Stimulated activated CD8-positive, alpha-beta memory T cell treated with anti-CD3 and anti-CD28 coated beads, Interleukin-15, amount 100 ng/mL, for 24 hours (primary cell): ENCODE measurements around the gene VAV3.

Experiments
- DNase-seq: peaks from one replicate; pipeline ENCODE4 v3.0.0-alpha.2; 2020; ENCODE audit warnings: low read depth

The VAV3 gene

DNA sequence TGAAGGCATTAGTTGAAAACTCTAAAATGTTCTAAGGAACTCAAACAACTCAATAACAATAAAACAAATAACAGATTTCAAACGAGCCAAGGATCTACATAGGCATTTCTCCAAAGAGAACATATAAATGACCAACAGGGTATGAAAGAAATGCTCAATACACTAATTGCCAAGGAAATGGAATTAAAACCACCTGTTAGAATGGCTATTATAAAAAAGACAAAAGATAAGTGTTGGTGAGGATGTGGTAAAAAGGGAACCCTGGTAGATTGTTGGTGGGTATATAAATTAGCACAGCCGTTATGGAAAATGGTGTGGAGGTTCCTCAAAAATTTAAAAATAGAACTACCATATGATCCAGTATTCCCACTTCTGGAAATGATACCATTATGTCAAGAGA is 9.1 kb upstream of the VAV3 start:
- no peak for DNase-seq

DNA sequence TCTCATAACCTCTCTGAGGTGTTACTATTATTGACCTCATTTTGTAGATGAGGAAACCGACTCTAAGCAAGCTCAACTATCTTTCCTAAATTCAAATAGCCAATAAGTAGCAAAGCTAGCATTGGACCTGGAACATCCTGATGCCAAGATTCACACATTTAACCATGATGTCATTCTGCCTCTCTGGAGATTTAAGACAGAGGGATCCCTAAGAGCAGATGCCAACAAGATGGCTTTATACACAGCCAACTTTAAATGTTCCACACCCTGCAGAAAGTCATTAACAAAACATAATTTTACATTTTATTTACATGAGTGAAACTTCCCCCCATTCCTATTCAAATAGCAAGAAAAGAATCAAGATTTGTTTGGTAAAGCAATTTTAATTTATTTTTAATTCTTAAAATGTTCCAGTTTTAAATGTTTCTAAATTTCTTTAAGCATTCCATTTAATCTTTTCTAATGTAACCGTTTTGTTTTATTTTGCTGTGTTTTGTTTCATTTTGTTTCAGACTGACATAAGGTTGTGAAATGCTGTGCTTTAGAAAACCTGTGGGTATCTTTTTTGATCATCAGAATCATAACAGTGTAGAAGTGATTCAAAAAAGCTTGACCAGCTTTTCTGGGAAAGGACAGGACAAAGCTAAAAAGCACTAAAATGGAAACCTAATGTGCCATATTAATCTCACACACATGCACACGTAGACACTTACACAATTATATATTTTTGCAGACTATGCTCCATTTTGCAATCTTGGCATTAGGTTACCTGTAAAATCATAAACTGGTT is 7.6 kb upstream of the VAV3 start:
- DNase-seq, result no peak

DNA sequence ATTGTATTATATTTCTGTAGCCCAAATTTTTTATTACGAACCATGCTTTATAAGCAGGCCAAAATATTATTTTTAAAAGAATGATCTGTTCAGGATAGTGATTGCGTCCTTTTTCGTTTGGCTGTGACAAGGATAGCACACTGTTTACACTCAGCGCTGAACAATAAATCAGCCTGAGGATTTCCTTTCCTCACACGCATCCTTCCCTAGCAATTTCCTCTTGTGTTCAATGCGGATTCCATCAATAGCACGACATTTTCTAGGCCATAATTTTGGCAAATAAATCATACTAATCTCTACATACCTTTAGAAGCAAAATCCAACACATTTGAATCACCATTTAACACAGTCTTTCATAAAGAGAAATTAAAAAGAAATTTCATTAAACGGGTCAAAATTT is 1.6 kb upstream of the VAV3 start:
- DNase-seq, result no peak

DNA sequence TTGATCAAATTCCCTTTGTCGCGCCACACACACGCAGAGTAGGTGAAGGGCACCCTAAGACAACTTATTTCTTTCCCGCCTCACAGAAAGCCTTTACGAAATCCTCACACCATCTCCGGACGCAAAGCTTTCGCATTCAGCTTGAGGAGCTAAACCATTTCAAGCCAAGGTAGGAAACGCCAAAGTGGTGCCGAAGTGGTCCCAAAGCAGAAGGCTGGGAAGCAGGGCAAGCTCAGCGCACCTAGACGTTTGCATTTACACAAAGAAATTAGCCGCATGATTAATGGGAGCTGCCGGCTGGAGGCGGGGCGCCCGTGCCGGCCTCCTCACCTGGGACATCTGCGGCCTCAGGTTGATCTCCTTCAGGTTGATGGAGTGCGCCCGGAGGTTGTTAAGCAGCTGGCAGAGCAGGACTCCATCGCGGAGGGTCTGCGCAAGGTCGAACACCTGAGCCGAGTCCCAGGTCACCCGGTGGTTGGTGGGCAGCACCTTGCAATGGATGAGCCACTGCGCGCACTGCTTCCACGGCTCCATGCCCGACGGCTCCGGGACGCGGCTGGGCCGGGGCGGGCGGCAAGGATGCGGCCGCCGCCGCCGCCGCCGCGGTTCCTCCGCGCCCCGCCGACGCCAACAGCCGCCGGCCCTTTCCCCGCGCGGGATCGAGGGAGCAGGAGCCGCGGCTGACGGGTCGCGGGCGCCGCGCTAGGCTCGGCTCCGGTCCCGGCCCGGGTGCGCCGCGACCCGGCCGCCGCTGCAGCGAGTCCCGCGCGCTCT is 457 bp downstream of the VAV3 start:
- no peak for DNase-seq

DNA sequence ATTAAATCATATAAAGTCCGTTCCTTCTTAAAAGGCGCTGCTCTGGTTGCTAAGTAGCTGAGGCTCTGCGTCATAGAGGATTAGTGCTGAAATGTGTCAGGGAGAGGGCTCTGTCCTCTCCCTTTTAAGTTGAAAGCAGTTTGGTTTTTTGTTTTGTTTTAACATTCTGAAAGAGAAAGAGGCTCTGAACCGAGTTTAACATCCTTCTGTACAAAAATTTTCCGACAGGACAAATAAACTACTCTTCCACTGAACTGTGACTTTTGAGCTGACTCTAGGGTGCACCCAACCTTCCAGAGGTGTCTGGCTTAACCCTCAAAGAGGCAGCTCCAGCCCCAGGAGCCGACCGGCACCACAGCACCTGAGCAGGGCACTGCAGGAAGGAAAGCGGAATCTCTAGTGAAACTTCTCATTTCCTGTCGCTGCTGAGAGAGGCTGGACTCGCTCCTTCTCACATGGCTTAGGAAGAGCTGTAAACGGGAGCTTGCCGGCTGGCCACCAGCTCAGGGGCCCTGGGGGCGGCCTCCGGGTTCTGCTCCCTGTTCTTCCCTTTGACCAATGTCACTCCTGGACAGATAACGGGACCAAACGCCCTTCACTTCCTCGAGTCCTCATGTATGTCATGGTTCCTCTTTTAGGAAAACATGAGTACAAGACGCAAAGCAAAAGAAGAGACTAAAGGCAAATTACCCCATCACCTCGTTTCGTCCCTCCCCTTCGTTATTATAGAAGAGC is 1.2 kb downstream of the VAV3 start:
- no peak for DNase-seq

DNA sequence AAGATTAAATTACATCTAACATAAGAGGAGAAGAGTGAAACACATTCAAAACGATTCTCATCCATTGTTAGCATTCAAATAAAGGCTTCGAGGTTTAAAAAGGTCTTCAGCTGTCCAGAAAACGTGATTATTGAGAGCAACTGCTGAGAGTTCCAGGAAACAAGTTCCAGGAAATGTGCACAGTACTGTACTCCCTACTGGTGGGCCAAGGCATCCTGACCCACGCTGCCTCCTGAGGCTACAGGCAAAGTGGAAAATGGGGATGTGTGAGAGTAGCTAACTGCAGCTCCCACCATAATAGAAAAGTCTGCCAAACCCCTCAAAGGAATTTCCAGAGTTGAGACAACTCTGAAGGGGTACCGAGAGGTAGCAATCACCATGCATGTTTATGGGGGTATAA is 2.0 kb downstream of the VAV3 start:
- no peak for DNase-seq

DNA sequence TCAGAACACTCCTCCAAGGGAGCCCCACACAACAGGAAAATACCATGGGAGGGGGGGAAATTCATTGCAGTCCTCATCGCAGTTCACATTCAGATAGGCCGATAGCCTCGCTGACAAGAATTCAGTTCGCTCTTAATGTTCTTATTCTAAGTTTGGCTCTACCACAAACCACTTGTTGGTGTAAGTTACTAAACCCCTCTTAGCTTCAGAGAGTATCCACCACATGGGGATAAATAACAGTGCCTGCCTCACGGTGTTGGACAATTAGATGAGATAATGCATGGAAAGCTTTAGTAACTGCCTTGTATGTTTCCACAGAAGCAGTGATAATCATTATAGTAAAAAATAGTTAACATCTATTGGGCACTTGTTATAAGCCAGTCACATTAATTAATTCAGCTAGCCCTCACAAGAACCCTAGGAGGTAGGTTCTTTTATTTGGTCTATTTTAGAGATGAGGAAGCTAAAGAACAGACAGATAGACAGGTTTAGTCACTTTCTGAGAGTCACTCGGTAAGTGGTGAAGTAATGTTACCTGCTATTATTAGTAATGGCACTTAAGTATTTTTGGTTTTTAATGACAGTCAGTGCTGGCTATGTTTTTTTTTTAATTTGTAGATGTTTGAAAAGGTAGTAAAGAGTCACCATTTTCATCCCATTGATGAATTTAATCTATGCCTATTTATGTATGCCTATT is 10.1 kb downstream of the VAV3 start:
- DNase-seq, result no peak

DNA sequence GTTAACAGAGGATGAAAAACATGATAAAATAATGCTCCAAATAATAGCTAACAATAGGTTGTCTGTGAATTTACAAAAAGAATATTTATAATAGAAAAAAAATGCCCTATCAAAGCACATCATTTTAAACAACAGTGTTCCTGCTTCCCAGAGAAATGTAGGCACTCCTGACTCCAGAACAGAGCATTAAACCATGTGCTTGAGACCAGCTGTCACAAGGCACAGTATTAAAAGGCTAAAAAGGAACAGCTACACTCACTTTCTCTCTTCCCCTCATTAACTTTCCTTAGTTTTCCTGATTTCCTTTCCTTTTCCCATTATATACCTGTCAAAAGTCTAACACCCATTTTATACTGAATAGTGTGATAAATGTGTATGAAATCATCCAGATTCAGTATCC is 10.9 kb downstream of the VAV3 start:
- no peak for DNase-seq

DNA sequence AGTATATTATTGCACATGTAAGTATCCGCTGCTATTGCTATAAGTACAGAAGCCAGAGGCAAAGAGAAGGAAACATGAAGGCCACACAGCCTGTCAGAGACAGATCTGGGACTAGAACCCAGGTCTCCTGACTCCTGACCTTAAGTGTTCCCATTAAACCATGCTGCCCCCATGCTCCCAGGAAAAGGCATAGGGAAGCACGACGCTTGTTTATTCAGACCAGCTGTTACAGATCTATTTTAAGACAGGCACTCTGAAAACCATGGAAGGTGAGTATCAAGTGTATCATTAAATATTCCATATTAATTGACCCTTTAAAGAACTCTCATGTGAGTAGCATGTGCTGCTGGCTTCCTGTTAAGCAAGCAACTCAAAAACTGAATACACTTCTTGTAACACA is 11.4 kb downstream of the VAV3 start:
- no peak for DNase-seq

DNA sequence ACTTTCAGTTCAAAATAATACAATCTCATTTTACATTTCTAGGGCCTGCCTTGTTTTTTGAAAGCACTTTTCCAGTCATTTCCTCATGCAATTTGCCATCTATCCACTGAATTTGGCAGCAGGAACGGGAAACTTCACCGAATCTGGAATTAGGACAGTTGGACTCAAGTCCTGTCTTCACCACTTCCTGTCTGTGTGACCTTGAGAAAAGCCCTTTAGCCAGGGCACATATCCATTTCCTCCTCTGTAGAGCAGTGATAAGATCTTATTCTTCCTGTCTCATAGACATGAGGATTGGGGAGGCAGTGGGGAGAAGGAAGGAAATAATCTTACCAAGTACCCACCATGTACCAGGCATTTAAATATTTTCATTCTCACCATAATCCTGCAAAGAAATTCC is 12.0 kb downstream of the VAV3 start:
- no peak for DNase-seq

DNA sequence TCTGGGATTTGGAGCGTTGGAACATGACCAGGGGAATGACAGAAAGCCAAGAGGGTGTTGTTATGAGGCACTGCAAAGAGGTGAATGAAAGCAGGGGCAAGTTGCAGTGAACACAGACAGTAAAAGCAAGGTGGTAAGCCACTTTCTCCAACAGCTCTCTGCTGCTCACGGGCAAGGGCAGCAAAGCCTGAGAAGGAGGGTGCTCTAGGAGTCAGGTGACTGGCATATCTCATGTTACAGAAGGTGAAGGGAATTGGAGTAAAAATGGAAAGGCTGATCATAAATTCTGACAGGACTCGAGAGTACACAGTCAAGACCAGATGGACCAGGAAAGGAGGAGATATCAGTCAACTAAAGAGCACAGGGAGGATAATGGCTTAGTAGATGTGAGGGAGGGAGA is 14.5 kb downstream of the VAV3 start:
- DNase-seq, result no peak

DNA sequence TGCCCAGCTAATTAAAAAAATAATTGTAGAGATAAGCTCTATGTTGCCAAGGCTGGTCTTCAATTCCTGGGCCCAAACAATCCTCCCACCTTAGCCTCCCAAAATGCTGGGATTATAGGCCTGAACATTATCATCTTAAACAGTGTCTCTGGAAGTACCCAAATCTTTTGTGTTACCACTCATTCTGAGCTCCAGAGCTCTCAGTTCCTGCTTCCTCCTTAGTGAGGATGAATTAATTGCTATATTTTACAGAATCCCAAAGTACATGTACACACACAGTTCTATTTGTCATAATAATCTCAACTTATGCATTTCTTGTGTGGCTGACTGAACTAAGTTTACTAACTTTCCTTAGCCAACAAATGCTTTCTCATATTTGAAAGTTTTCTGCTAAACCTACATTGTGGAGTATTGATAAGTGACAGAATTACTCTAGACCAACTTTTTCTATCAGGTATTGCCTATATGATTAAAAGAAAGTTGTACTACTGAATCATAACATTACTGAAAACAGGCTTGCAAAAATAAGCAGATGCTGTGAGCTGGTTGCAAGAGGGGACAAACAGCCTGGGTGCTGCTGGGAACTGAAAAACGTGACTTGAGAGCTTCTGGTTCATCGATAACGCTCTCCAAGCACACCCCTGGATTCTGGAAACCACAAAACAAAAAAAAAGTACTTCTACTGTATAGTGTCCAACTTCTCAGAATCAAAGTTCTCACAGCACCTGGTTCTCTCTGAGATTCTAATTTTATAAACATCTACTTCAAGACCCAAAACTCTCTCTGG is 15.3 kb downstream of the VAV3 start:
- DNase-seq, result no peak

DNA sequence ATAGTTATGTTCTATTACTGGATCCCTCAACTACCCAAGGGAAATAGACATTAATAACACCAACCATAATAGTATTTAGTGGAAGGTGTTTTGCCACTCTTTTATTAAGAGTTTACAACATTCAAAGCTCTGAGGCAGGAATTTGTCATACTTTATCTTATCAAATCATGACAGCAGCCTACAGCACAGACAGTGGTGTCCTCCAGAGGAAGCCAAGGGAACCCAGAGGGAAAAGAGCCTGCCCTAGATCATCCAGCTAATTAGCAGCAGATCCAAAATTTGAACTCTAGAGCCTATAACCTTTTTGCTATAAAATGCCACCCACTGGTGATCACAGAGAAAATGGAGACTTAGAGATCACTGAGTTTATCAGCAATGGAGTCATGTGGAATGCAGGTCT is 18.2 kb downstream of the VAV3 start:
- no peak for DNase-seq

DNA sequence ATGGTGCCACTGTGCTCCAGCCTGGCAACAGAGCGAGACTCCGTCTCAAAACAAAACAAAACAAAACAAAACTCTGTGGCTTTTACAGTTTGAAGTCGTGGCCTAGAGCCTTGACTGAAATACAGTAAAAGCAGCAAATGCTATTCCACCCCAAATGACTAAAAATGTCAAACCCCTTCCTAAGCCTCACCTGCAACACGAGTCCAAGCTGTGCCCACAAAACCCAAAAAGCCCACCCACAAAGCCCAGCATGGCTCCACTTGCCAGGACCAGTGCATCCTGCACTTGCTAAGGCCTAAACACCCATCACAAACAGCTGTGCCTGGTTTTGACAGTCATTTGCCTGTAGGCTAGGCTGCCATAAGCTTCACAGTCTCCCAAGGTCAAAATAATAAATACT is 21.3 kb downstream of the VAV3 start:
- no peak for DNase-seq

DNA sequence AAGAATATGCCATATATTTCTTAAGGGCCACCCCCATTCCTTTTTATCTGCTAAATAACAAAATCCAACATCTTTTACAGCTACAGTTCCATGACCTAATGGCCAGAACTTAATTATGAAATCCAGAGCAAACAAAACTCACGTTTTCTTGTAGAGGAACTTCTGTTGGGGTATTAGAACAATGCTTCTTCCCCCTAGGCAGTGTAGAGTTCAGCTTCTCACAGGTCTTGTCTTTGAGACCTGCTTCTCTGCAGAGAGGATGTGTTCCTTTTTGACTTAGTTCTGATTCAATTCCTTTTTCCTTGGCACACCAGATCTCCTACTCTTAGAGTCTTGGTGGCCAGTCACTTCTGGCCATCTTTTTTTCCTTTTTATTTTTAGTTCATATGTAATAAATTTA is 22.2 kb downstream of the VAV3 start:
- DNase-seq, result no peak

DNA sequence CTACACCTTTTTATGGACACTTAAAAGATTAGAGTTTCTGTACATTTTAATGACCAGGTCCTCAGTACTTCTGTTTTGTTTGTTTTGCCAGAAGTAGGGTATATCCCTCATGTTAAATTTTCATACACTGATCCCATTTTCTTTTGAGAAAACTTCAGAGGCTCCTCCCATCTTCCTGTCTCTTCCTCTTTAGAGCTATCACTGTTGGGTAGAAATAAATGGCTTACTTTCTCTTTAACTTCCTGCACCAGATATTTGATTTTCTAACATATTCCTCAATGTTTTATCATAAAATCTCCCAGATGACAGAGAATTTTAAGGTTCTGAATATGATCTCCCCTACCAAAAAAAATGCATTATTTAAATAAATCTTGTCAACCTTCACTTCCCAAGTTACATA is 23.4 kb downstream of the VAV3 start:
- DNase-seq, result no peak

DNA sequence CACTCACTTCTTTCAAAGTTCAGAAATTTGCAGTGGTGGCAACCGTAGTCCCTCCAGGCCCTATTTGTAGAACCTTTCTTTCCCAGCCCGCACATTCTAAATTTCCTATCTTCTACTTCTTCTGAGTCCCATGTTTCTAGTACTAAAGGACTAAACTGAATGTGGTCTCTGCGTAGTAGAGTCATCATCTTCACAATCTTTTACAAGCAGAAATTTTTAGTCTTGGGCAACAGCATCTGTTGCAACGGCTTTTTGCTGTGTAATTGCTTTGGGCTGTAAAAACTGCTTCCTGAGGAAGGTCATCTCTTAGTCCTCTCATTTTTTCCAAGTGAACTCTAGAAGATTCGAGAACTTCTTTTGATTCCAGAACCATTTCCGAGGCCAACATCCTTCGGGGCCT is 23.9 kb downstream of the VAV3 start:
- no peak for DNase-seq

DNA sequence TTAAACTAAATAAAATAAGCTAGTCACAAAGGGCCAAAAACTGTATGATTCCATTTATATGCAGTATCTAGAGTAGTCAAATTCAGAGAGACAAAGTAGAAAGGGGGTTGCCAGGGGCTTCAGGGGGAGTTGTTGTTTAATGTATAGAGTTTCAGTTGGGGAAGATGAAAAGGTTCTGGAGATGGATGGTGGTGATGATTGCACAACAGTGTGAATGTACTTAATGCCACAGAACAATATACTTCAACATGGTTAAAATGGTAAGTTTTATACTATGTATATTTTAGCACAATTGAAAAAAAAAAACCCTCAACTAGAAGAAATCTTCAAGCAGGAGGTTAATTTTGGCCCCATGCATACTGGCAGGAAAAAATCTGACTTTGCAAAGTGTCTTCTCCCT is 24.3 kb downstream of the VAV3 start:
- no peak for DNase-seq

DNA sequence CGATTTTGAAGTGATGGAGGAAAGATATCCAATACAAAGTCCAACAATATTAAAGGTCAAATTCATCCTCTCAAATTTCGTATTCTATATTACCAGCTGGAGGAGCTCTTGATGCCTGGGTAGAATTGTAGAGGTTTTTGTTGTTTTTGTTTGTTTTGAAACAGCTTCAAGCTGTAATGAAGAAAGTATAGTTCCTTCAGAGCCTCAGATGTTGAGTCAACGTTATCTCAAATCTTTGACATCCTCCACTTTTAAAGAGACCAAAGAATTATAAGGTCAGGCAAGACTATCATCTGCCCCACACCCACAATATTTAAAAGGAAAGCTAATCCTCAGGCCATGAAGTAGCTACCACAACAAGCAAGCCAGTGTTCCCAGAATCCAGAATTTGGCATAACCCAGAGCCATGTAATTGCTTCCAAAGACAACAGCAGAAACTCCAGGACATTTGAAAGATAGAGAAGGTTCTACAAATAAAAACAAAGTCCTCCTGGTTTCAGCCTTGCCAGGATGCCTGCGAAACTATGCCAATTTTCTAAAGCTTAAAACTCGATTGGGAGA is 24.9 kb downstream of the VAV3 start:
- no peak for DNase-seq

DNA sequence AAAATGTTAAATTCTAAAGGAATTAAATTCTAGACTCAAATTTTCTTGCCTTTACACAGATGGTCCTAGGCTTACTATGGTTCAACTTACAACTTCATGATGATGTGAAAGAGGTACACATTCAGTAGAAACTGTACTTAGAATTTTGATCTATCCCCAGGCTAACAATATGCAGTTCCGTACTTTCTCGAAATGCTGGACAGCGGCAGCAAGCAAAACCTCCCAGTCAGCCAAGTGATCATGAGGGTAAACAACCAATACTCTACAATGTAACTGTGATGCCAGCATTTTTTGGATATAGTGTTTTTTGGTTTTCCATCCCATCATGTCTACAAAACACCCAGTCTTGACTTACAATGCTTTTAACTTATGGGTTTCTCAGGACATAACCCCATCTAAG is 25.7 kb downstream of the VAV3 start:
- DNase-seq, result no peak
